NCI-H774 (cell line): ENCODE data around the gene POC1B.

Experiments used
- DNase-seq: peaks from one replicate; lab custom pipeline; 2025; lab: John Stamatoyannopoulos, UW

Gene POC1B

GRCh38 chr12:89525824-89526770 is at the start of gene POC1B:
TSS of gene POC1B (minus strand) at chr12:89526047. CDS start at chr12:89525895, 152 bp downstream.
- DNase-seq: peak; percentile 82

GRCh38 chr12:89575374-89575773 is 49.5 kb upstream of the POC1B start:
- no peak for DNase-seq

- DNase-seq: no peak
These were observed 48.9 kb upstream of the POC1B start for GRCh38 chr12:89574736-89575208.

GRCh38 chr12:89573051-89573810 is 47.4 kb upstream of the POC1B start:
- no peak for DNase-seq

- DNase-seq: no peak
These were observed 45.8 kb upstream of the POC1B start for GRCh38 chr12:89571491-89572195.

- DNase-seq: no peak
These were observed 42.6 kb upstream of the POC1B start for GRCh38 chr12:89568484-89568883.

GRCh38 chr12:89567691-89568239 is 41.9 kb upstream of the POC1B start:
- no peak for DNase-seq

GRCh38 chr12:89566615-89567014 is 40.8 kb upstream of the POC1B start:
- DNase-seq: peak; percentile 11

- no peak for DNase-seq
These were observed 39.2 kb upstream of the POC1B start for GRCh38 chr12:89565002-89565401.

GRCh38 chr12:89559753-89560152 is 33.9 kb upstream of the POC1B start:
- DNase-seq: no peak

GRCh38 chr12:89556976-89557375 is 31.1 kb upstream of the POC1B start:
- DNase-seq: no peak

GRCh38 chr12:89552376-89552775 is 26.5 kb upstream of the POC1B start:
- no peak for DNase-seq

GRCh38 chr12:89551747-89552146 is 25.9 kb upstream of the POC1B start:
- DNase-seq: no peak

- DNase-seq: no peak
These were observed 21.3 kb upstream of the POC1B start for GRCh38 chr12:89547101-89547500.

- no peak for DNase-seq
These were observed 20.3 kb upstream of the POC1B start for GRCh38 chr12:89546151-89546550.

- peak; percentile 19 for DNase-seq
These were observed 18.9 kb upstream of the POC1B start for GRCh38 chr12:89544681-89545184.

GRCh38 chr12:89544022-89544421 is 18.2 kb upstream of the POC1B start:
- DNase-seq: no peak

GRCh38 chr12:89542912-89543592 is 17.2 kb upstream of the POC1B start:
- peak; percentile 65 for DNase-seq

GRCh38 chr12:89542236-89542635 is 16.4 kb upstream of the POC1B start:
- DNase-seq: no peak

- DNase-seq: no peak
These were observed 14.7 kb upstream of the POC1B start for GRCh38 chr12:89540586-89540985.
